ENCODE measurements around the gene GRB10.

DNA sequence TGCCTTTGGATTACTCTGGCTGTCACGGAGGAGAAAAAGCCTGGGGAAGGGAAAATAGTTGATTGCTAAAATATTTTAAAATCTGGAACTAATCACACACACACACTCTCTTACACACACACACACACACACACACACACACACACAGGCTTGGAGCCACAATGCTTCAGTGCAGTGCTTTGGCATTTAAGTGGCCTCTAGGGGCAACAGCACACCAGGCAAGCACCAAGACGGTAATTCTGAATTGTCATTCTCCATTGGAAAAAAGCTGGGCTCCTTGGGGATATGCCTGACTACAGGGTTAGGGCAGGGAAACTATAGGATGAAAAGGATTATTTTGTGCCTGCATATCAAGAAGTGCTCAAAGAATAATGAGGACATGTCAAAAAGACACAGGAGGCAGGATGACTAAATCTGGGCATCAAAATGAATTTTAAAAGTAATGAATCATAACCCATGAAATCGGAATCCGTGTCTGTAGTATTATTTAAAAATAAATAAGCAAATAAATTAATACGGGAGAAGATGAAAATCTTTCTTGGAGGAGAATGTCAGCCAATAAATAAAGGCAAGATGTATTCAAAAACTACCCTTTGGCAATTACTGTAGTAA lies 187.1 kb downstream of the GRB10 start:
- TF ChIP-seq CTCF (IDR thresholded peaks at IDR 0.05; ENCODE audit: control extremely low read depth in 1 of 3, insufficient read depth in 1 of 3, low read depth in 1 of 3, low read length in 3 of 3): peak; percentile 67 to 74 (median 67)
- no peak for TF ChIP-seq POLR2A (IDR thresholded peaks at IDR 0.05; ENCODE audit: control extremely low read depth in 1 of 2, low read depth in 2 of 2, low read length in 2 of 2)
- TF ChIP-seq EGR1 (IDR thresholded peaks at IDR 0.05; ENCODE audit: borderline replicate concordance, low read depth, low read length): no peak
- TF ChIP-seq EP300 (IDR thresholded peaks at IDR 0.05; ENCODE audit: borderline replicate concordance in 1 of 2, low read depth in 2 of 2, low read length in 2 of 2): no peak

Data from H1 (cell line).